Cardiac fibroblast (primary cell): ENCODE measurements around the gene SNCAIP.

Experiments
- DNase-seq, 2 donors: peaks; one replicate each; pipeline versions ENCODE4 v3.0.0 to v3.0.0-alpha.2; 2010; ENCODE audit warnings: low read depth in 2 of 2
- H3K4me3 ChIP-seq, 2 donors: replicated peaks in 1 of 2; 1 replicate in 1 of 2; 2 replicates in 1 of 2; pipeline ENCODE4 v1.5.1; 2011; ENCODE audit warnings: low read depth in 2 of 2, low read length in 2 of 2, mild to moderate bottlenecking in 2 of 2, moderate library complexity in 1 of 2
- CTCF ChIP-seq: IDR thresholded peaks from one replicate; pipeline ENCODE4 v1.5.1; 2011; ENCODE audit warnings: low read depth, mild to moderate bottlenecking, low read length, inconsistent platforms

SNCAIP gene

GRCh38 chr5:122468351-122469116 lies 156.5 kb downstream of the SNCAIP start:
- peak; percentile 2 for TF ChIP-seq CTCF
- DNase-seq, result no peak
- H3K4me3 ChIP-seq, result no peak overlapping the region

- no peak overlapping the region for H3K4me3 ChIP-seq
- no peak for TF ChIP-seq CTCF
- no peak for DNase-seq
Measured at GRCh38 chr5:122469384-122469919, 157.4 kb downstream of the SNCAIP start.

GRCh38 chr5:122470365-122470764 lies 158.3 kb downstream of the SNCAIP start:
- no peak for TF ChIP-seq CTCF
- H3K4me3 ChIP-seq, result no peak overlapping the region
- no peak for DNase-seq

- no peak for TF ChIP-seq CTCF
- H3K4me3 ChIP-seq, result no peak overlapping the region
- DNase-seq, result no peak
Measured at GRCh38 chr5:122471031-122471751, 159.2 kb downstream of the SNCAIP start.

GRCh38 chr5:122471752-122472061 lies 159.7 kb downstream of the SNCAIP start:
- no peak overlapping the region for H3K4me3 ChIP-seq

More at GRCh38 chr5:122471752-122472061, 159.7 kb downstream of the SNCAIP start:
- TF ChIP-seq CTCF, result no peak
- no peak for DNase-seq
